SK-N-SH (cell line): Measurements from ENCODE around the gene UQCR10. TPM values are rescaled to one million over a fixed set of nuclear protein-coding genes. Genes with fewer than 3 reads are reported as not detected.

Experiments used
- CTCF ChIA-PET: fragments of 300-600, 350-600 bp; formaldehyde crosslinking; extraction: SDS; loops from one replicate; lab custom pipeline; 2021; lab: Yijun Ruan, JAX
- POLR2A ChIA-PET: fragments of 350-600 bp; sonication (Branson Sonifier 250); formaldehyde crosslinking; extraction: SDS; loops from one replicate; lab custom pipeline; 2020; ENCODE audit warnings: antibody characterized with exemption, inconsistent platforms; lab: Yijun Ruan, JAX
- DNase-seq: peaks from one replicate; pipeline ENCODE4 v3.0.0; 2012
- H2AFZ ChIP-seq: fragments of 200-600 bp; sonication (generic); 2 replicates; pipeline ENCODE4 v1.8.1; 2016; ENCODE audit warnings: antibody characterized with exemption, mild to moderate bottlenecking, low read depth
- H3F3A ChIP-seq: fragments of 200-600 bp; sonication (generic); replicated peaks from 2 replicates; pipeline ENCODE3; 2016; ENCODE audit warnings: antibody characterized with exemption, mild to moderate bottlenecking; ENCODE audit not compliant: insufficient read depth
- H3K27ac ChIP-seq, 2 experiments: fragments of 200-500 bp in 1 of 2; fragments of 200-600 bp in 1 of 2; sonication (Bioruptor generic) in 1 of 2; sonication (generic), shearing (Covaris generic) in 1 of 2; 2 replicates each; pipeline versions ENCODE4 v1.5.1 to v1.6.1; 2014 to 2016; ENCODE audit warnings: low read depth in 2 of 2, inconsistent platforms in 1 of 2, low read length in 1 of 2, mild to moderate bottlenecking in 1 of 2, mixed read lengths in 1 of 2
- H3K27me3 ChIP-seq: fragments of 200-600 bp; sonication (generic), shearing (Covaris generic); 2 replicates; pipeline ENCODE4 v1.6.1; 2016; ENCODE audit warnings: mixed run types; ENCODE audit not compliant: insufficient read depth
- H3K36me3 ChIP-seq, 2 experiments: fragments of 200-500 bp in 1 of 2; fragments of 200-600 bp in 1 of 2; sonication (Bioruptor generic) in 1 of 2; sonication (generic) in 1 of 2; replicated peaks in 1 of 2; 2 replicates each; pipeline versions ENCODE3 to v1.5.1; 2014 to 2016; ENCODE audit warnings: low read length in 1 of 2, mild to moderate bottlenecking in 1 of 2; ENCODE audit not compliant: insufficient read depth in 2 of 2, control insufficient read depth in 1 of 2
- H3K4me1 ChIP-seq, 2 experiments: fragments of 200-500 bp in 1 of 2; fragments of 200-600 bp in 1 of 2; sonication (Bioruptor generic) in 1 of 2; sonication (generic), shearing (Covaris generic) in 1 of 2; 2 replicates each; pipeline versions ENCODE4 v1.5.1 to v1.6.1; 2014 to 2016; ENCODE audit warnings: low read depth in 1 of 2, low read length in 1 of 2, mixed run types in 1 of 2; ENCODE audit not compliant: insufficient read depth in 2 of 2, control insufficient read depth in 1 of 2
- H3K4me2 ChIP-seq: fragments of 200-600 bp; sonication (generic), shearing (Covaris generic); 2 replicates; pipeline ENCODE4 v1.6.1; 2017; ENCODE audit warnings: mixed run types
- H3K4me3 ChIP-seq, 2 experiments: fragments of 200-500 bp in 1 of 2; fragments of 200-600 bp in 1 of 2; sonication (Bioruptor generic) in 1 of 2; sonication (generic), shearing (Covaris generic) in 1 of 2; 2 replicates each; pipeline versions ENCODE4 v1.5.1 to v1.8.1; 2014 to 2016; ENCODE audit warnings: low read depth in 2 of 2, inconsistent platforms in 1 of 2, low read length in 1 of 2, mild to moderate bottlenecking in 1 of 2, mixed read lengths in 1 of 2, moderate library complexity in 1 of 2
- H3K79me2 ChIP-seq: fragments of 200-600 bp; sonication (generic); 2 replicates; pipeline ENCODE4 v1.8.1; 2017; ENCODE audit warnings: mild to moderate bottlenecking; ENCODE audit not compliant: insufficient read depth
- H3K9ac ChIP-seq: fragments of 200-600 bp; sonication (generic); 2 replicates; pipeline ENCODE4 v1.6.1; 2017; ENCODE audit warnings: mixed run types
- H3K9me2 ChIP-seq: fragments of 200-600 bp; sonication (generic); 2 replicates; pipeline ENCODE4 v1.6.1; 2017; ENCODE audit warnings: mixed run types
- H3K9me3 ChIP-seq: fragments of 200-600 bp; sonication (generic); 2 replicates; pipeline ENCODE4 v1.6.1; 2017; ENCODE audit warnings: mixed run types, mild to moderate bottlenecking, moderate library complexity
- H4K20me1 ChIP-seq: fragments of 200-600 bp; sonication (generic); 2 replicates; pipeline ENCODE4 v1.6.1; 2017; ENCODE audit warnings: mild to moderate bottlenecking, mixed run types; ENCODE audit not compliant: insufficient read depth
- ELF1 ChIP-seq: IDR thresholded peaks from 2 replicates; pipeline ENCODE4 v1.4.0; 2012
- EP300 ChIP-seq, 2 experiments: IDR thresholded peaks; 2 replicates each; pipeline versions ENCODE4 v1.4.0 to v1.6.1; 2012; ENCODE audit warnings: borderline replicate concordance in 1 of 2, low read depth in 1 of 2, low read length in 1 of 2
- EZH2phosphoT487 ChIP-seq: fragments of 200-600 bp; sonication (generic); IDR thresholded peaks from 2 replicates; pipeline ENCODE4 v1.6.1; 2017; ENCODE audit warnings: low read depth, mixed run types, mild to moderate bottlenecking, antibody characterized with exemption, moderate library complexity, borderline replicate concordance
- FOXJ3 ChIP-seq: sonication (generic); formaldehyde crosslinking; IDR thresholded peaks from 2 replicates; pipeline ENCODE4 v1.5.1; 2020; ENCODE audit warnings: mild to moderate bottlenecking, missing genetic modification reagents
- FOXM1 ChIP-seq: IDR thresholded peaks from 2 replicates; pipeline ENCODE4 v1.4.0; 2012; ENCODE audit warnings: low read depth, mild to moderate bottlenecking
- JUND ChIP-seq: IDR thresholded peaks from 2 replicates; pipeline ENCODE4 v1.4.0; 2012
- MXI1 ChIP-seq: IDR thresholded peaks from 2 replicates; pipeline ENCODE4 v1.6.1; 2012; ENCODE audit warnings: mild to moderate bottlenecking, low read depth, low read length, improper control_type of control experiment
- NFIC ChIP-seq: IDR thresholded peaks from 2 replicates; pipeline ENCODE4 v1.4.0; 2012; ENCODE audit warnings: borderline replicate concordance
- NRF1 ChIP-seq: IDR thresholded peaks from 2 replicates; pipeline ENCODE4 v1.6.1; 2012; ENCODE audit warnings: low read depth, mild to moderate bottlenecking, low read length
- PBX3 ChIP-seq: IDR thresholded peaks from 2 replicates; pipeline ENCODE4; 2012
- POLR2AphosphoS5 ChIP-seq: IDR thresholded peaks from 2 replicates; pipeline ENCODE4 v1.6.1; 2012; ENCODE audit warnings: low read depth, low read length
- RAD21 ChIP-seq: IDR thresholded peaks from 2 replicates; pipeline ENCODE4 v1.6.1; 2012; ENCODE audit warnings: mild to moderate bottlenecking, low read length
- RXRA ChIP-seq: IDR thresholded peaks from 2 replicates; pipeline ENCODE4 v1.4.0; 2012; ENCODE audit warnings: low read depth, mild to moderate bottlenecking, borderline replicate concordance
- SIN3A ChIP-seq: IDR thresholded peaks from 2 replicates; pipeline ENCODE4 v1.6.1; 2012; ENCODE audit warnings: low read depth, mild to moderate bottlenecking, low read length, moderate library complexity, borderline replicate concordance
- SMC3 ChIP-seq: IDR thresholded peaks from 2 replicates; pipeline ENCODE4 v1.6.1; 2012; ENCODE audit warnings: low read depth, low read length, improper control_type of control experiment
- TCF12 ChIP-seq: IDR thresholded peaks from 2 replicates; pipeline ENCODE4 v1.4.0; 2012
- TEAD4 ChIP-seq: IDR thresholded peaks from 2 replicates; pipeline ENCODE4 v1.4.0; 2012; ENCODE audit warnings: mild to moderate bottlenecking, borderline replicate concordance; ENCODE audit not compliant: insufficient read depth
- USF1 ChIP-seq: IDR thresholded peaks from 2 replicates; pipeline ENCODE4 v1.4.0; 2012; ENCODE audit warnings: low read depth, borderline replicate concordance
- YY1 ChIP-seq: IDR thresholded peaks from 2 replicates; pipeline ENCODE4 v1.4.0; 2012; ENCODE audit warnings: low read depth, mild to moderate bottlenecking
- WGBS: methylation state at CpG from one replicate; pipeline ENCODE4 v1.1.6; 2017; ENCODE audit warnings: low lambda C conversion rate; 5-methylcytosine and 5-hydroxymethylcytosine counted together
- polyA plus RNA-seq, 3 experiments: library from polyadenylated mRNA; depleted of rRNA; stranded (reverse); fragments of >200 nt; gene quantifications; 2 replicates each; pipeline ENCODE4 v1.2.3, GENCODE V29; 2012
- TF ChIP-seq, protein P1 (sequence below): IDR thresholded peaks from 2 replicates; pipeline ENCODE4 v1.4.0; 2012; ENCODE audit warnings: low read depth, borderline replicate concordance
- TF ChIP-seq, protein P2 (sequence below): fragments of 150-350 bp; IDR thresholded peaks from 2 replicates; pipeline ENCODE4 v1.6.1; 2017; ENCODE audit warnings: antibody characterized with exemption, low read length, low read depth, borderline replicate concordance

UQCR10 gene
- polyA plus RNA-seq, 1 of the 3 experiments (the other 2 are of a cell fraction), result 248 TPM

- CTCF ChIA-PET, result interaction anchor here (0.9 to 1.5 kb wide), 2 partner anchors 227 to 236 kb away, joined by 3 read pairs; no protein-coding TSS in a partner anchor
- TF ChIP-seq, protein P1, sequence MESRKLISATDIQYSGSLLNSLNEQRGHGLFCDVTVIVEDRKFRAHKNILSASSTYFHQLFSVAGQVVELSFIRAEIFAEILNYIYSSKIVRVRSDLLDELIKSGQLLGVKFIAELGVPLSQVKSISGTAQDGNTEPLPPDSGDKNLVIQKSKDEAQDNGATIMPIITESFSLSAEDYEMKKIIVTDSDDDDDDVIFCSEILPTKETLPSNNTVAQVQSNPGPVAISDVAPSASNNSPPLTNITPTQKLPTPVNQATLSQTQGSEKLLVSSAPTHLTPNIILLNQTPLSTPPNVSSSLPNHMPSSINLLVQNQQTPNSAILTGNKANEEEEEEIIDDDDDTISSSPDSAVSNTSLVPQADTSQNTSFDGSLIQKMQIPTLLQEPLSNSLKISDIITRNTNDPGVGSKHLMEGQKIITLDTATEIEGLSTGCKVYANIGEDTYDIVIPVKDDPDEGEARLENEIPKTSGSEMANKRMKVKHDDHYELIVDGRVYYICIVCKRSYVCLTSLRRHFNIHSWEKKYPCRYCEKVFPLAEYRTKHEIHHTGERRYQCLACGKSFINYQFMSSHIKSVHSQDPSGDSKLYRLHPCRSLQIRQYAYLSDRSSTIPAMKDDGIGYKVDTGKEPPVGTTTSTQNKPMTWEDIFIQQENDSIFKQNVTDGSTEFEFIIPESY, result no peak
- TF ChIP-seq MXI1 (no peak), FOXJ3 (CRISPR knock-in tag) (no peak), PBX3 (no peak), POLR2AphosphoS5 (no peak), EZH2phosphoT487 (no peak), ELF1 (no peak), SIN3A (no peak), RXRA (no peak)
- no peak overlapping the region for H3K27ac ChIP-seq
- no peaks in the 10 kb centered on the region for H3K9me2 ChIP-seq
- H4K20me1 ChIP-seq, result no peaks in the 10 kb centered on the region
- H3K79me2 ChIP-seq, result peaks cover 45% of the 10 kb centered on the region
- WGBS, result 86% methylated on average over 2 of the region's 2 CpGs
- H3K9ac ChIP-seq, result no peak overlapping the region
- H3F3A ChIP-seq, result peaks cover 5% of the 10 kb centered on the region
- no peak overlapping the region for H2AFZ ChIP-seq
- peaks cover 10 to 25% of the 10 kb centered on the region in 2 experiments for H3K36me3 ChIP-seq
- H3K9me3 ChIP-seq, result no peaks in the 10 kb centered on the region
- no peak for DNase-seq
- POLR2A ChIA-PET, result no interaction called here
- no peaks in the 10 kb centered on the region for H3K27me3 ChIP-seq
- no peak overlapping the region for H3K4me3 ChIP-seq
- peaks cover 4 to 15% of the 10 kb centered on the region in 2 experiments; a peak in 2 of 4 replicates for H3K4me1 ChIP-seq
- H3K4me2 ChIP-seq, result no peak overlapping the region
Observed at GRCh38 chr22:29769723-29770321, 2.7 kb downstream of the UQCR10 start.

DNA sequence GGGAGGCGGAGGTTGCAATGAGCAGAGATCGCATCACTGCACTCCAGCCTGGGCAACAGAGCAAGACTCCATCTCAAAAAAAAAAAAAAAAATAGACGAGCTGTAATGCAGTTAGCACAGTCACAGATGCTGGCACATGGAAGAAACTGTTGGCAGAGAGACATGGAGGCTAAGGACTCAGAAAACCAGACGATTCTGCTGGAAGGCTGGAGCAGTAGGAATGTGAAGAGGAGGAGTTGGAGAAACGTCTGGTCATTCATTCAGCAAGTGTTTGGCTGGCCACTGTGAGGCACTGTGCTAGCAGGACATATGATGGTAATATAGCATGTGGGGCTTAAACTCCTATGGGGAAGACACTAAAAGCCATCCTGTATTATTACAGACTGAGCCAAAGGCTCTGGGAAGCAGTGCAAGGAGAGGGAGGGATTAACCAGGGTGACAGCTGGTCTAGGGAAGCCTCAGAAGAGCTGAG is 5.0 kb downstream of the UQCR10 start:
- Histone ChIP-seq H3K4me1 (peaks cover 4 to 8% of the 10 kb centered on the region in 2 experiments; a peak in 2 of 4 replicates), H3K4me2 (no peak overlapping the region), H3K9me2 (no peaks in the 10 kb centered on the region), H3K9ac (no peak overlapping the region), H3K36me3 (peaks cover 10 to 25% of the 10 kb centered on the region in 2 experiments), H3K79me2 (peaks cover 29% of the 10 kb centered on the region), H2AFZ (no peak overlapping the region), H4K20me1 (no peaks in the 10 kb centered on the region), H3K27me3 (no peaks in the 10 kb centered on the region), H3F3A (peaks cover 5% of the 10 kb centered on the region), H3K4me3 (no peak overlapping the region), H3K9me3 (no peaks in the 10 kb centered on the region), H3K27ac (0 out of 4 replicates have a peak overlapping the region, but pooled peaks of 1 of the 2 experiments have one; percentile 0)
- CTCF ChIA-PET, result interaction anchor here (0.6 to 2.6 kb wide), 4 partner anchors 18 to 233 kb away, joined by 3 to 13 read pairs (median 4); no protein-coding TSS in a partner anchor
- WGBS, result 48% methylated on average over 5 of the region's 5 CpGs
- POLR2A ChIA-PET, result interaction anchor here (0.7 kb wide), 2 partner anchors 13 to 76 kb away, joined by 3 read pairs; no protein-coding TSS in a partner anchor
- no peak for DNase-seq
- no peak for TF ChIP-seq FOXM1
- no peak for TF ChIP-seq YY1
- TF ChIP-seq TEAD4, result no peak
- no peak for TF ChIP-seq SIN3A
- TF ChIP-seq, protein P2, sequence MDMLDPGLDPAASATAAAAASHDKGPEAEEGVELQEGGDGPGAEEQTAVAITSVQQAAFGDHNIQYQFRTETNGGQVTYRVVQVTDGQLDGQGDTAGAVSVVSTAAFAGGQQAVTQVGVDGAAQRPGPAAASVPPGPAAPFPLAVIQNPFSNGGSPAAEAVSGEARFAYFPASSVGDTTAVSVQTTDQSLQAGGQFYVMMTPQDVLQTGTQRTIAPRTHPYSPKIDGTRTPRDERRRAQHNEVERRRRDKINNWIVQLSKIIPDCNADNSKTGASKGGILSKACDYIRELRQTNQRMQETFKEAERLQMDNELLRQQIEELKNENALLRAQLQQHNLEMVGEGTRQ, result no peak
- no peak for TF ChIP-seq EP300 (IDR thresholded peaks at IDR 0.05; ENCODE audit: borderline replicate concordance in 1 of 2, low read depth in 1 of 2, low read length in 1 of 2)
- TF ChIP-seq NFIC, result no peak
- TF ChIP-seq PBX3, result no peak
- no peak; the same call in 1 of the 2 replicates for TF ChIP-seq TCF12
- TF ChIP-seq SMC3, result peak; percentile 58
- no peak for TF ChIP-seq JUND
- no peak for TF ChIP-seq ELF1
- TF ChIP-seq USF1, result no peak
- no peak for TF ChIP-seq NRF1
- no peak for TF ChIP-seq POLR2AphosphoS5
- TF ChIP-seq RXRA, result no peak
- peak; percentile 52 for TF ChIP-seq RAD21
